HepG2 (cell line): ENCODE data around the gene KLF3. TPM values are rescaled to one million over a fixed set of nuclear protein-coding genes. Genes with fewer than 3 reads are reported as not detected.

ENCODE experiments used
- GLMP ChIP-seq: sonication (generic); formaldehyde crosslinking; IDR thresholded peaks from 2 replicates; pipeline ENCODE4 v1.9.0; 2021; ENCODE audit warnings: missing genetic modification reagents, mild to moderate bottlenecking, borderline replicate concordance
- MAFF ChIP-seq: IDR thresholded peaks from 2 replicates; pipeline ENCODE4 v1.6.1; 2011; ENCODE audit warnings: low read depth, low read length, improper control_type of control experiment
- PHF21A ChIP-seq: sonication (generic); formaldehyde crosslinking; IDR thresholded peaks from 2 replicates; pipeline ENCODE4 v1.5.0; 2020; ENCODE audit warnings: mild to moderate bottlenecking, missing genetic modification reagents
- REST ChIP-seq, 2 experiments: IDR thresholded peaks; 2 replicates each; pipeline ENCODE4 v1.6.1; 2011 to 2012; ENCODE audit warnings: low read length in 2 of 2, borderline replicate concordance in 1 of 2, low read depth in 1 of 2, mild to moderate bottlenecking in 1 of 2, moderate library complexity in 1 of 2
- TGIF2 ChIP-seq: IDR thresholded peaks from 2 replicates; pipeline ENCODE4 v1.6.1; 2016; ENCODE audit warnings: control low read depth, missing compliant biosample characterization
- ZNF143 ChIP-seq: sonication (generic); formaldehyde crosslinking; IDR thresholded peaks from 2 replicates; pipeline ENCODE4 v1.4.0; 2020; ENCODE audit warnings: missing genetic modification reagents
- ZNF883 ChIP-seq: sonication (generic); formaldehyde crosslinking; IDR thresholded peaks from 2 replicates; pipeline ENCODE4 v1.5.1; 2020; ENCODE audit warnings: mild to moderate bottlenecking, missing genetic modification reagents; ENCODE audit errors: not compliant biosample characterization
- polyA plus RNA-seq, 8 experiments: library from polyadenylated mRNA; depleted of rRNA in 3 of 8; stranded (reverse) in 7 of 8; unstranded in 1 of 8; fragments of >200 nt; fragmentation: Illumina TruSeq in 4 of 8; extraction: Trizol in 4 of 8; gene quantifications; 2 replicates each; pipeline versions ENCODE4 v1.2.1 to v1.2.3, GENCODE V29; 2011 to 2016; ENCODE audit warnings: low read depth in 4 of 8, missing spikeins in 1 of 8, mixed read lengths in 1 of 8; ENCODE audit not compliant: insufficient read depth in 1 of 8
- total RNA-seq, 5 experiments: library from RNA; depleted of rRNA; stranded (reverse); fragments of >200 nt; fragmentation: Illumina TruSeq; extraction: Trizol; gene quantifications; 2 replicates each; pipeline ENCODE4 v1.2.3, GENCODE V29; 2016; ENCODE audit warnings: low read depth in 1 of 5

KLF3 gene
- total and polyA plus RNA-seq, 2 of the 13 experiments (the other 11 are each of a cell fraction or from before 2014, with no cell fraction given): 29.1 to 37.8 TPM

DNA sequence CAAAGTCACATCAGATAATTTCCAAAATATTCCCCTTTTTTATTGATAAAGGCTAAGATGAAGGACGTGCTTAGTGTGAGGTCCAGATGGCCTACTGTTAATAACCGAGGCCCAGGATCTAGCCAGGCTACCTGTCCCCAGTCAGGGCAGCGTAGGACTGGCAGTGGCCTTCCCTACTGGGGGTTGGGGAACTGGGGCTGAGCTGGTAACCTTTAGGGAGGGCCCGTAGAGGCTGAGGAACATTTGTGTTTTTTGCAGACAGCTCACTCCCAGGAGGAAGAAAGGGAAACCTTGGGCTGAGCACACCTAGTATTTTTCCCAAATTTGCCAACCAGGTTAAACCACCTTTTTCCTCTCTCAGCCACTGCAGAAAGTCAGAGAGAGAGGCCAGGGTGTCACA, 59.1 kb downstream of the KLF3 start (continued):
- no peak for TF ChIP-seq GLMP (CRISPR knock-in tag)
- no peak for TF ChIP-seq REST (IDR thresholded peaks at IDR 0.05; ENCODE audit: borderline replicate concordance in 1 of 2, low read depth in 1 of 2, low read length in 2 of 2)
- no peak for TF ChIP-seq TGIF2
- TF ChIP-seq PHF21A (CRISPR knock-in tag): no peak
- no peak for TF ChIP-seq ZNF883 (CRISPR knock-in tag)
- no peak for TF ChIP-seq ZNF143 (CRISPR knock-in tag)
- TF ChIP-seq MAFF: no peak
